Right ventricle myocardium superior (tissue), 1 donor: ENCODE data around the gene MAK. TPM values are rescaled to one million over a fixed set of nuclear protein-coding genes. Genes with fewer than 3 reads are reported as not detected.
"Not testable (repeated sequence)": the region's sequence is repeated elsewhere in the genome, so short reads cannot be mapped to it uniquely, and the experiment has no call there.

Experiments used
- ATAC-seq: fragments of 200-7000 bp; cut with Tn5 transposase; one replicate; pipeline ENCODE4 v1.9.1; 2020; ENCODE audit warnings: mild to moderate bottlenecking; ENCODE audit not compliant: poor library complexity
- DNase-seq: peaks from one replicate; pipeline ENCODE4 v3.0.0-alpha.2; 2020
- intact Hi-C: fragments of 100-400 bp; cut with DNase I; formaldehyde crosslinking; loops from one replicate; pipeline ENCODE4 v1.11.2; 2022
- total RNA-seq: library from RNA; stranded (reverse); fragmentation: NEBNext Ultra II Directional; extraction: Animal tissue kit (Norgen Biotek cat#: 25700); gene quantifications from one replicate; pipeline ENCODE4 v1.2.1, GENCODE V29; 2021
- donor health status: DM: no; HTN: yes; CAD: no; lungs with severe emphysema.

The MAK gene
- total RNA-seq, 1 donor from 2014 or later = not detected

- DNase-seq (no peak), ATAC-seq (no peak)
- intact Hi-C loops = no loop called here
Measured at GRCh38 chr6:10861086-10861485, 22.7 kb upstream of the MAK start.

GRCh38 chr6:10857259-10857658 lies 18.9 kb upstream of the MAK start:
- intact Hi-C loops = no loop called here
- ATAC-seq (no peak), DNase-seq (no peak)

- ATAC-seq = no peak
- intact Hi-C loops = no loop called here
- no peak for DNase-seq
Measured at GRCh38 chr6:10854922-10855632, 16.7 kb upstream of the MAK start.

DNA sequence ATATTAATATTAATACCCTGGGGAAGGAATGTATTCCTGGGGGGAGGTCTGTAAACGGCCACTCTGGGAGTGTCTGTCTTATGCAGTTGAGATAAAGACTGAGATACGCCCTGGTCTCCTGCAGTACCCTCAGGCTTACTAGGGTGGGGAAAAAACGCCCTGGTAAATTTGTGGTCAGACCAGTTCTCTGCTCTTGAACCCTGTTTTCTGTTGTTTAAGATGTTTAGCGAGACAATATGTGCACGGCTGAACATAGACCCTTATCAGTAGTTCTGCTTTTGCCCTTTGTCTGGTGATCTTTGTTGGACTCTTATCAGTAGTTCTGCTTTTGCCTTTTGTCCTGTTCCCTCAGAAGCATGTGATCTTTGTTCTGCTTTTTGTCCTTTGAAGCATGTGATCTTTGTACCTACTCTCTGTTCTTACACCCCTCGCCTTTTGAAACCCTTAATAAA lies 15.5 kb upstream of the MAK start:
- ATAC-seq, intact Hi-C loops, DNase-seq: not testable (repeated sequence)

DNA sequence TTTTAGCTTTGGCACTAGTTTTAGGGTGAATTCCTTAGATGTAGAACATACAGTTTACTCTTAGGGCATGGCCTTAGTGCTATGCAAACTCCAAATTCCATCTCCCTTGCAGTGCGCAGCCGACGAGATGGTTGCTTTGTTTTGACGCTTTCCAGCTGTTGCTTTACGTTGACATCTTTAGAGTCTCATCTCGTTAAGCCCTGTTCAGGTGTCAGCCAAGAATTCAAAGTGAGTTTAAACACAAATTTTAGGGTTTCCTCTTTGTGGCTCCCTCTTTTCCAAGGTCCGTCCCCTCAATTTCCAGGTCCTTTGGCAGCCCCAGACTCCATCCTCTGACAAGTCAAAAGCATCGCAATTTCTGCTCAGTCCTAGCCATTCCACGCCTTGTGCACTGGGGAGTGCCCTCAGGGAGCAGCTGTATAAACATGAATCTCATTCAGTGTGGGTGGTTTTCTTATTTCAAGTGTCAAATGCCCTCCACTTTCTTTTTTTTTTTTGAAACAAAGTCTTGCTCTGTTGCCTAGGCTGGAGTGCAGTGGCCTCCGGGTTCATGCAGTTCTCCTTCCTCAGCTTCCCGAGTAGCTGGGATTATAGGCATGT lies 14.1 kb upstream of the MAK start:
- ATAC-seq = no peak
- DNase-seq = no peak
- intact Hi-C loops = no loop called here

GRCh38 chr6:10850728-10851127 lies 12.4 kb upstream of the MAK start:
- DNase-seq (no peak), ATAC-seq (no peak)
- intact Hi-C loops = no loop called here

GRCh38 chr6:10849901-10850300 lies 11.6 kb upstream of the MAK start:
- ATAC-seq (no peak), DNase-seq (no peak)
- intact Hi-C loops = no loop called here

GRCh38 chr6:10847684-10848083 lies 9.3 kb upstream of the MAK start:
- DNase-seq = no peak
- intact Hi-C loops = no loop called here
- no peak for ATAC-seq

DNA sequence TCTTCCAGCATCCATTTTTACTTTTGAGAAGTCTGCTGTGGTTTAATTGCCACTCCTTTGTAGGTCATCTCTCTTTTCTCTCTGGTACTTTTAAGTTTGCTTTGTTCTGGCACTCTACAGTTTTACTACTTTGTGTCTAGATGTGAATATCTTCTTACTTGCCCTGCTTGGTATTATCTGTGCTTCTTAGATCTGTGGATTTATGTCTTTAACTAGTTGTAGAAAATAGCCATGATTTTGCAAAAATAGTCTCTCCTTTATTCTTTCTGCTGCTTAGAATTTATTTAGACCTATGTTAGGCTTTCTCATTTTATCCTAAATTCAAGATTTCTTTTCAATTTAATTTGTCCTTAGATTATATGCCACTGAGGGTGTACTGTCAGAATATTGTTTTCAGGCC lies 5.2 kb upstream of the MAK start:
- DNase-seq = no peak
- intact Hi-C loops = no loop called here
- ATAC-seq = no peak

- DNase-seq (no peak), ATAC-seq (peak; percentile 29)
- intact Hi-C loops = no loop called here
Measured at GRCh38 chr6:10838794-10839333, 525 bp upstream of the MAK start.

GRCh38 chr6:10837622-10837994 lies 731 bp downstream of the MAK start:
- intact Hi-C loops = no loop called here
- DNase-seq (no peak), ATAC-seq (peak; percentile 37)

DNA sequence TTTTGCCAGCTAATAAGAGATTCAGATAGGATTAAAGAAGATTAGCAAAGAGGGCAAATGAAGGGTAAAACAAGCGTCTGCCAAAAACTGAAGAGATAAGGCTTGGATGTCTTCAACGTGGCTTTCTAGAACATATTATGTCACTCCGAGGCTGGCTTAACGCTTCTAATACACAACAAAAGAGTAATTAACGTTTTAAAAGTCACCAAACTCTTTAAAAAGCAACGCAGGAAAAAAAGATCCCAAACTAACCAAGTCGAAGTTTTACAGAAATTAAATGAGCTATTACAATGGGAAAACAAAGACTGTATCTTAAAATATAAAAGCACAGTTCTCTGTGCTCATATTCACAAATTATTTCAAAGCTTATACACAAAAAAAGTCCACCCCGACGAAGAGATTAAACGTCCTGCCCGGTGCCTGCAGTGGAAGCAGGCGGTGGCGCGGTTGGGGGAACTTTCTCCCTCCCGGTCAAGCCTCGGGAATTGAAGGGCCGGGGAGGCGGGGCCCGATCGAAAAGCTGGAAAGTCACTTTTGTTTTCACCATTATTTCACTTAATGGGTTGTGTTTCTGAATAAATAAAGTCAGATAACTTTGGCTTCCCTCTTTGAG lies 1.2 kb downstream of the MAK start:
- intact Hi-C loops = no loop called here
- DNase-seq = peak; percentile 61
- ATAC-seq = peak; percentile 48

DNA sequence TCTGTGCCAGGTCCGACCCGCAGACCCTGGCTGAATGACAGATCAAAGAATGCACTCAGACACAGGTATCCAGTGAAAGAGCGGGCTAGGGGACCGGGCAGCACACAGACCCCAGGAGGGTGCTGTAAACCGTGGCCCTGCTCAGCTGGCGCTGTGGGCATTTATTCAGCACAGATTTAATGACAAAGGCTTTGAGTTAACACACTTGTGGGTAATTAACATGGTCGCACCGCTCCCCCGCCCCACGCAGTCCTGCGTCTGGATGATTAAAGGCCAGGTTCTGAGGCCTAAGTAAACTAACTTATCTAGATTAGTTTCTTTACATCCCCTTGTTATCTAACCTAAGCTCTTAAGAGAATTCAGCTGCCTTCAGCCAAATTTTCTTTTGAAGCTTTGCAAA lies 3.5 kb downstream of the MAK start:
- DNase-seq (no peak), ATAC-seq (no peak)
- intact Hi-C loops = no loop called here

DNA sequence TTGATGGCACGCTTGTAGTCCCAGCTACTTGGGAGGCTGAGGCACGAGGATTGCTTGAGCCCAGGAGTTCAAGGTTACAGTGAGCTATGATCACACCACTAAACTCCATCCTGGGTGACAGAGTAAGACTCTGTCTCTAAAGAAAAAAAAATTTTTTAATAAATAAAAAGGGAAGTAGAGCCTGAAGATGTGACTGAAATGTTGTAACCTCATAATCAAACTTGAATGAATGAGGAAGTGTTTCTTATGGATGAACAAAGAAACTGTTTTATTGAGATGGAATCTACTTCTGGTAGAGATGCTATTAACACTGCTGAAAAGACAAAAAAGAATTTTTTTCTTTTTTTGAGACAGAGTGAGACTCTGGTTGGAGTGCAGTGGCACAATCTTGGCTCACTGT lies 6.7 kb downstream of the MAK start:
- ATAC-seq (no peak), DNase-seq (no peak)

GRCh38 chr6:10824819-10825218 lies 13.5 kb downstream of the MAK start:
- DNase-seq (no peak), ATAC-seq (no peak)
- intact Hi-C loops = no loop called here

More for the DNA sequence above, 6.7 kb downstream of the MAK start:
- intact Hi-C loops = no loop called here

- ATAC-seq (no peak), DNase-seq (no peak)
- intact Hi-C loops = no loop called here
Measured at GRCh38 chr6:10824297-10824696, 14.0 kb downstream of the MAK start.

GRCh38 chr6:10814176-10814575 lies 24.2 kb downstream of the MAK start:
- intact Hi-C loops, ATAC-seq, DNase-seq: not testable (repeated sequence)

GRCh38 chr6:10809098-10809497 lies 29.2 kb downstream of the MAK start:
- intact Hi-C loops = no loop called here
- DNase-seq = no peak
- no peak for ATAC-seq

GRCh38 chr6:10808376-10808775 lies 30.0 kb downstream of the MAK start:
- intact Hi-C loops = no loop called here
- no peak for ATAC-seq

More at GRCh38 chr6:10808376-10808775, 30.0 kb downstream of the MAK start:
- DNase-seq = no peak
